Measurements from ENCODE around the gene USP43.

- TF ChIP-seq, protein P1, sequence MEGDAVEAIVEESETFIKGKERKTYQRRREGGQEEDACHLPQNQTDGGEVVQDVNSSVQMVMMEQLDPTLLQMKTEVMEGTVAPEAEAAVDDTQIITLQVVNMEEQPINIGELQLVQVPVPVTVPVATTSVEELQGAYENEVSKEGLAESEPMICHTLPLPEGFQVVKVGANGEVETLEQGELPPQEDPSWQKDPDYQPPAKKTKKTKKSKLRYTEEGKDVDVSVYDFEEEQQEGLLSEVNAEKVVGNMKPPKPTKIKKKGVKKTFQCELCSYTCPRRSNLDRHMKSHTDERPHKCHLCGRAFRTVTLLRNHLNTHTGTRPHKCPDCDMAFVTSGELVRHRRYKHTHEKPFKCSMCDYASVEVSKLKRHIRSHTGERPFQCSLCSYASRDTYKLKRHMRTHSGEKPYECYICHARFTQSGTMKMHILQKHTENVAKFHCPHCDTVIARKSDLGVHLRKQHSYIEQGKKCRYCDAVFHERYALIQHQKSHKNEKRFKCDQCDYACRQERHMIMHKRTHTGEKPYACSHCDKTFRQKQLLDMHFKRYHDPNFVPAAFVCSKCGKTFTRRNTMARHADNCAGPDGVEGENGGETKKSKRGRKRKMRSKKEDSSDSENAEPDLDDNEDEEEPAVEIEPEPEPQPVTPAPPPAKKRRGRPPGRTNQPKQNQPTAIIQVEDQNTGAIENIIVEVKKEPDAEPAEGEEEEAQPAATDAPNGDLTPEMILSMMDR (IDR thresholded peaks at IDR 0.05) = no peak
- no peak for TF ChIP-seq EP300 (IDR thresholded peaks at IDR 0.05)
These were observed 3.3 kb downstream of the USP43 start for GRCh38 chr17:9648521-9649110.
